GM18520 (cell line): ENCODE measurements around the gene RPS6KA5.

Experiments used
- ATAC-seq: cut with Tn5 transposase; IDR thresholded peaks from one replicate; pipeline ENCODE4 v1.9.1; 2021; ENCODE audit not compliant: unreplicated experiment

The RPS6KA5 gene

DNA sequence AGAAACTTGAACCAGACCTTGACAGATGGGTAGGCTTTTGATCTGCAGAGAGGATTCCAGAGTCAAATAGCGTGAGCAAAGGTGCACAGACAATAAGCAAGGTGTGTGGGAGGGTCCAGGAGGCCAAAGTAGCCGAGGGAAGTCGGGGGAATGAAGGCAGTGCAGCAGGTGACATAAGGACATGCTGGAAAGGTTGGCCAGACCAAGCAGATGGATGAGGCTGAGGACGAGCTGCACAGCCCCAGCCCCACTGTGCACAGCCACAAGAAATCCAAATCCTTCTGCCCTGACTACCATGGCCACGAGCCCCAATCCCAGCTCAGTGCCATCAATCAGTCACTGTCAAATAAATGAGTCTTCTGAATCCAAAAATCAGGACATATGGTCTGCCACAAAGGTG lies 249.6 kb downstream of the RPS6KA5 start:
- no peak for ATAC-seq

DNA sequence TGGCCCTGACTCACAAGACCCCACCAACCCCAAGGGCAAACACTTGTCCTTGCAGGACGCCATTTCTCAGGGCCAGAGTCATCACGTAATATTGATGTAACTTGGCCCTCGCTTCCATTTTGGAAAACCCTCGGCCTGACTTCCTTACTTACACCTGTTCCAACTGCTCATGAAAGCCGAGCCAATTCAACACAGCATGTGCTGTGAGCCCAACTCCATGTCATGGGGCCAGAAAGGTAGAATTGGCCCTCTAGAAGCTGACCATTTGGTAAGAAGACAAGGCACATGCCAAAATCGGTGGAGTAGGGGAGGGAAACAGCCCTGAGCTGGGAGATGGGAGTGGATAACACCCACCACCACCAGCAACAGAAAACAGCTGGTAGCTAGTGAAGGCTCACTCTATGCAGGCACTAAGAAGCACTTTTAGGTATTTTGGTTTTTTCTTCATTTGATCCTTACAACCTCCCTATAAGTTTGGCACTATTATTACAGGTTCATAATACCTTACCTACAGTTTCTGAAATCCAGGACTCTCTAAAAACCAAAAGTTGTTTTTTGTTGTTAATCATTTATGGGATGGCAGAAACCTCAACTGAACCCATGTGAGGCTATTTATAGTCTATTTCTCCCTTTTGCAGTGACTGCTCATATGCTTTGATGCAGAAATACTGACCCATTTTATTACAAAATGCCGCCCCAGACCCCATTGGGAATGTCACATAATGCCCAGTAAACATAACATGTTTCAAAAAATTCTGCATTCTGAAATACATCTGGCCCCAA lies 250.7 kb downstream of the RPS6KA5 start:
- no peak for ATAC-seq

DNA sequence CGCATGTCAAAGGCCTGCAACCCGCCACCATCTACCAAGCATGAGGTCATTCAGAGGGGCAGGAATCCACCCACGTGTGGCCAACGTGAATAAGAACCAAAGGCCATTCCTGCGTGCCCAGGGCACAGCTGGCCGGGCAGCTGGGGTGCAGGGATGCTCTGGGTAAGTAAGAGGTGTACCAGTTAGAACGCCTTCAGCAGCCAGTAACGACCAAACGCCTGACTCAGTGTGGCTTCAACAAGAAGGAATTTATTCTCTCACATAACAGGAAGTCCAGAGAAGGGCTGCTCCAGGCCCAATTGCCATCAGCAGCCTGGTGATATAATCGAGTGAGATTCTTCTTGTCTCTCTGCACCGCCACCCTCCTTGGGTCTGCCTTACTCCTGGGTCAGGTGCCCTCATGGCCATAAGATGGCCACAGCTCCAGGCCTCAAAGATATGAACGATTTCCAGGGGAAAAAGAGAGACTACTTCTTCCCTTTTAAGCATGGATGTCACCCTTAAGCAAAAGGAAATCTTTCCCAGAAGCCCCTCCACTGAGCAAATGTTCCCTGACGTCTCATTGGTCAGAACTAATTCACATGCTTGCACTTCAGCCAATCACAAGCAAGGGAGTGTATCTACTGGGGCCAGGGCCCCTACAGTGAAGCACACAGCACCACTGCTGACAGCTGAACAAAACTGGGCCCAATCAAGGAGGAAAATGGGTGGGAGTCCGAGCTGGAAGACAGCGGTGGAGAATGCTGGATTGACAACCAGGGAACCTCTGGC lies 251.5 kb downstream of the RPS6KA5 start:
- no peak for ATAC-seq

DNA sequence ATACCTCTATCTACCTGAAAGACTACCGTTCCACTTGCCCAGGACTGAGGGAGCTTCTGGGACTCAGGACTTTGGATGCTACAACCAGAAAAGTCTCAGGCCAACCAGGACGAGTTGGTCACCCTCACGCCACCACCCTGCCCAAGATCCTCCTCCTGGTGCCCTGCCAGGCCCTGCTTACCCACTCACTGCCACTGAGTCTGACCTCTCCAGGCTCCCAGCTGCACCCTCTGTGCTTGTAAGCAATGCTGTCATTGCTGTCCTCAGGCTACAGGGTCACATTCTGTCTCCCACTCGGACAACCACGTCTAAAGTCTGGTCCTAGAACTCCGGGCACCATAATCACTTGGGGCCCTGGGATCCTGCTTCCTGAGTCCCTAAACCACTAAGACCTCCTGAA lies 253.4 kb downstream of the RPS6KA5 start:
- ATAC-seq, result no peak

DNA sequence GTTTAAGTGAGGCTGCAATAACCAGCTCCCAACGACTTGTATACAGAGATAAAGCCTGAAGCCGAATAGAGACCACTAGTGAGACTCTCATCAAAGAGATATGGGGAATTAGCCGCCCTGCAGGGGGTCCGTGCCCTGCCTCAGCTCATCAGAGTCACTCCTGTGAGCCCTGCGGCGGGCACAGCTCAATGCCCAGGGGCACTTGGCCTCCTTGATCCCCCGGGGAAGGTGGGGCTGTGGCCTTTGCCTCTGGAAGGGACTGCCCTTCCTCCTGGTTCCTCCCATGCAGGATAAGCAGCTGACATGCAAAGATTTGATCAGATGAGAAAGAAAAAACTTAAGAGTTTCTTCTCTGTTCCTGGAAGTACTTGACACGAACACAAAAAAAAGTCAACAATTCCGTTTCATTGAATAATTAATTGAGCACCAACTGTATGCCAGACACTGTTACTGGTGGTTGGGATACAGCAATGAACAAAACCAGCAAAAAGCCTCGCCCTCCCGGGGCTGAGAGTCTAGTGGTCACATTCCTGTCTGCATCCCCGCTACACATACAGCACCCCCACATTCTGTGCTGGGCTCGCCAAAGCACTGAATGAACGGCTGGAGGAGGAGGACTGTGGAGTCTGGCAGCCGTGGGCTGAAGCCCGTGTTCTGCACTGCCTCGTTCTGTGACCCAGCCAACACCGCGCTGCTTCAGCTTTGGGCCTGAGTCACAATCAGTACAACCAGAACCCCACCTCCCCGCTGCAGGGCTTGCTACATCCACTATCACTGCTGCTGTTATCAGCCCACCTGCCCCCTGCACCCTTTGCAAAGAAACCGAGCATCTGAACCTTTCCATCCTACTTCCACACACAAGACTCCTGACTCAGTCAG lies 254.5 kb downstream of the RPS6KA5 start:
- no peak for ATAC-seq

DNA sequence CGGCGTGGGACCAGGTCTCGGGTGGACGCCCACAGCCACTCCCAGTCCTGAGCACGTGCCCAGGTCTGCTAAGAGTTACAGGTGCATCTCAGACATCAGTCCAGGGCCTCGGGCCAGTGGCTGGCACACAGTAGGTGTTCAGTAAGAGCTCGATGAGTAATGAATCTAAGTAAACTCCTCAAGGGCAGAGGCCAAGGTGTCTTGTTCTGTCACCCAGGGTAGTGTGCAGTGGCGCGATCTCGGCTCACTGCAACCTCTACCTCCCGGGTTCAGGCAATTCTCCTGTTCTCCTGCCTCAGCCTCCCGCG lies 255.4 kb downstream of the RPS6KA5 start:
- ATAC-seq, result no peak

DNA sequence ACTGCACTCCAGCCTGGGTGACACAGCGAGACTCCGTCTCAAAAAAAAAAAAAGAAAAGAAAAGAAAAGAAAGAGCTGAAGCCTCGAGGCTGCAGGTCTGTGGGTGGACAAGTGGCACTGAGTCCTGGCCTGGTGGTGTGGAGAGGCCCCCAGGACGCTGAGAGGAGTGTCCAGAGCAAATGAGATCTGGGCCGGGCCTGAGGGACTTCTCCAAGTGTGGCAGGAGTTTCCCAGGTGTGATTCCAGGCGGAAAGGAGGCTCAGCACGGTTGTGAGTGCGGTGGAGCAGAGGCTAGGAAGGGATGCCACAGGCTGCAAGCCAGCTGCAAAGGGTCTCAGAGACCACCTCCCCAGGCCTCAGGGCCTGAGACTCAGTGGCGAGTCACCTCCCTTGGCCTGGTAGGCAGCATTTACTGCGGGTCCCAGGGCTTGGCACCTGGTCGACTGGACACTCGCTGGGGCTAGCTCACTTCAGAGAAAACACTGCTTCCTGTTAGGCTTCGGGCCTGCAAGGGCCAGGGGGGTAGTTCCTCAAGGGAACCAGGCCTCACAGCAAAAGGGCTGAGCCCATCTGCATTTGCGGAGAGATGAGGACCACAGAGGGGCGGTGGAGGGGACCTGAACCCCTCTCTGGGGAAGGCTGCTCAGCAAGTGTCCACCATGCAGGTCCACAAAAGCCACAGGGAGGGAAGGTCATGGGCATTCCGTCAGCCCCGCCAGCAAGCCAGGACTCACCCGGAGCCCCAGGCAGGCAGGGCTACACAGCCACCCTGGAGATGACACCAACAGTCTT lies 256.0 kb downstream of the RPS6KA5 start:
- no peak for ATAC-seq

DNA sequence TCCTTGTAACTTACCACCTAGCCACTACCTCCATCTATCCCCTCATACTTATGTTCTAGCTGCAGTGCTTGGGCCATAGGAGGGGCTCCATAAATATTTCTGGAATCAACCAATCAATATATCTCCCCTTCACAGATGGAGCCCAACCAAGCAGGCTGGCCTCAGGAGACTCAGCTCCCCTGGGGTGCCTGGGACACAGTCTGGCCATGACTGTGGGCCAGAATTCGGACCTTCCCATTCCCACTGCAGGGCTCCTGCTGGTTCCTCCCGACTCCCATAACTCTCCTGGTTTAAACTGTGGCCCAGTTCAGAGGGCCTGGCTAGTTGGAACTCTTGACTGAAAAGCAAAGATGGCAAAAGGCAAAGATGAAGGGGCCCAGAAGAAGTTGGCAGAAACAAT lies 257.2 kb downstream of the RPS6KA5 start:
- no peak for ATAC-seq

DNA sequence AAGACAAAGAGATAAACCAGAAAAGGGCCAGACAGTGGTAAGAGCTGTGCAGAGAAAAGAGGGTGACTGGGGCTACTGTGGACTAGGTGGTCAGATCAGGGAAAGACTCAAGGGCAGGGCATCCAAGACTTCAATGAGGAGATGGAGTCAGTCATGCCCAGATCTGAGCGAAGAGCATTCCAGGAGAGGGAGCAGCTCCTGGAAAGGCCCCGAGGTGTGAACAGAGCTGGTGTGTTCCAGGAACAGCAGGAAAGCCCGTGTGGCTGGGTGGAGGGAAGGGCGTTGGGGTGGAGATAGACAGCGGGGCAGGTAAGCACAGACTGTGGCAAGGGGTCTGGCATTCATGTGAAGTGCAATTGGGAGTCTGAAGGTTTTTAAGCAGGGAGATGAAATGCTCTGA lies 261.0 kb downstream of the RPS6KA5 start:
- ATAC-seq, result no peak

DNA sequence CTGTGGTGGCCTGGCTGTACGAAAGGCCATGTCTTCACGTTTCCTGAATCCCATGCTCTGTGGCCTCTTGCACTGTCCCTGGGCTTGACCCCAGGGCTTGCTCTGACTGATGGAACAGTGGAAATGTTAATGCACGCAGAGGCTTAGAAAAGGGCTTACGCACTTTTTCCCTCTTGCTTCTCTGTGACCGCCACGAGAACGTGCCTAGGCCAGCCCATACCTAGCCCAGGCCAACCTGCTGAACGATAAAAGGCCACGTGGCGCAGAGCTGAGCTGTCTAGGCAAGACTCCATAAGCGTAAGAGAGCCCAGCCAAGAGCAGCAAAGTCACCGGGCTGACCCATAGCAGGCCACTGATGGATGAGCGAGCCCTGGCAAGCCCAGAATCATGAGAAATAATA lies 262.5 kb downstream of the RPS6KA5 start:
- ATAC-seq, result no peak
